IPS-15b (cell line): Measurements from ENCODE around the gene MIB1.

ENCODE experiments used
- H3K27me3 ChIP-seq: one replicate; pipeline ENCODE4 v1.6.1; 2013; ENCODE audit warnings: low read length; ENCODE audit not compliant: control insufficient read depth, insufficient read depth
- H3K36me3 ChIP-seq: one replicate; pipeline ENCODE4 v1.6.1; 2013; ENCODE audit warnings: low read length; ENCODE audit not compliant: control insufficient read depth, insufficient read depth
- H3K4me1 ChIP-seq: one replicate; pipeline ENCODE4 v1.6.1; 2013; ENCODE audit warnings: mild to moderate bottlenecking, low read length; ENCODE audit not compliant: control insufficient read depth, insufficient read depth
- H3K4me3 ChIP-seq: one replicate; pipeline ENCODE4 v1.5.1; 2013; ENCODE audit warnings: low read depth, low read length
- H3K9ac ChIP-seq: one replicate; pipeline ENCODE4 v1.6.1; 2013; ENCODE audit warnings: low read depth, mild to moderate bottlenecking, low read length
- H3K9me3 ChIP-seq: one replicate; pipeline ENCODE4 v1.6.1; 2013; ENCODE audit warnings: mild to moderate bottlenecking, low read length; ENCODE audit not compliant: control insufficient read depth, insufficient read depth

The MIB1 gene

DNA sequence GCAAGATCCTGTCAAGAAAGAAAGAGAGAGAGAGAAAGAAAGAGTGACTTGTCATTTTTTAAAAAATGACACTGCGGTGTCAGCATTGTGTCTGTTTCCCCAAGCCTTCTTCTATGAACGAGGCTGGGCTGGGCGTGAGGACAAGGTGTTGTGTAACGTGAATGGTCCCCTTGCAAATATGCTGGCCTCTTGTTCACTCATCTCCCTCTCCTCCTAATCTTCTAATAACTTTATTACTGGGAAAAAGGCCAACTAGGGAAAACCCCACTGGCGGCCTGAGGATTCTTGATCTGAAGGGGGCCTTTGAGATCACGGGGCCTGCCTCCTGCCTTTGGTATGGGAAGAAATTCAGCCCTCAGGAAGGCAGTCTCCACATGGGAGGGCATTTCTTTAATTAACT, 163.1 kb downstream of the MIB1 start:
- peaks cover 9% of the 10 kb centered on the region for H3K27me3 ChIP-seq

DNA sequence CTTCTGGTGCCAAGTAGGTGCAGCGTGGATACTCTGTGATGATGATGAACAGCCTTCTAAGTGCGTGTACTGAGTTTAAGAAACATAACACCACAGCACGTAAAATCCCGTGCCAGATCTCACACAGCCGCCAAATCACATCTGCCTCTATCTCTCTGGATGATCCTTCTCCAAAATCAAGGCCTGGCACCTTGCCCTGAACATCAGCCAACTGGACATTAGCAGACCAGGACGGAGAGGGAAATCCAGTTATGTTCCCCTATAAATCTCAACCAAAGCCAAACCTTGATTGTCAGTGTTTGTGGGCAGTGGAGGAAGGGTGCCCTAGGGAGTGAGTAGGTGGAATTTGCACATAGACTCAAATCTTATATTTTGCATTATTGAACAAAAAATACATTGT, 164.3 kb downstream of the MIB1 start:
- Histone ChIP-seq H3K36me3 (no peaks in the 10 kb centered on the region), H3K9me3 (no peaks in the 10 kb centered on the region), H3K9ac (no peak overlapping the region), H3K27me3 (peaks cover 18% of the 10 kb centered on the region), H3K4me3 (no peak overlapping the region), H3K4me1 (no peaks in the 10 kb centered on the region)

More for the DNA sequence above, 163.1 kb downstream of the MIB1 start:
- no peak overlapping the region for H3K4me3 ChIP-seq
- no peak overlapping the region for H3K9ac ChIP-seq
- no peaks in the 10 kb centered on the region for H3K36me3 ChIP-seq
- no peaks in the 10 kb centered on the region for H3K9me3 ChIP-seq
- H3K4me1 ChIP-seq: no peaks in the 10 kb centered on the region

DNA sequence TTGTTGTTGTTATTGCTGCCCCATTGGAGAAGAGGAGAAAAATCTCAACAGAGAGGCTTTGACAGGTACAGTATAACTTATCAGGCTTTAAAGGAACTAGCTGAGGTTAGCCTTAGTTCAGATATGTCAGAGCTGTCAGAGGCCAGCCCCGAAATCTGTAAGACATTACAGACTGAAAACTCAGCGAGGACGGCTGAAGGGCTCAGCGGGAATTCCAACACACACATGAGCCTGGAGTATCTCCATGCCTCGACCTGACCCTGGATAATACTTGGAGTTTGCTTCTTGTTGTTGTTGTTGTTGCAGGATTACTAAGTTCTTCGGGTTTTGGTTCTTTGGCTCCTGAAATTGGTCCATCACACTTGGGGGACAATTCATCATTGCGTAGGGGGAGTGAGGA, 166.9 kb downstream of the MIB1 start:
- Histone ChIP-seq H3K4me3 (no peak overlapping the region), H3K4me1 (peaks cover 1% of the 10 kb centered on the region), H3K36me3 (no peaks in the 10 kb centered on the region), H3K27me3 (peaks cover 38% of the 10 kb centered on the region), H3K9ac (no peak overlapping the region), H3K9me3 (no peaks in the 10 kb centered on the region)

DNA sequence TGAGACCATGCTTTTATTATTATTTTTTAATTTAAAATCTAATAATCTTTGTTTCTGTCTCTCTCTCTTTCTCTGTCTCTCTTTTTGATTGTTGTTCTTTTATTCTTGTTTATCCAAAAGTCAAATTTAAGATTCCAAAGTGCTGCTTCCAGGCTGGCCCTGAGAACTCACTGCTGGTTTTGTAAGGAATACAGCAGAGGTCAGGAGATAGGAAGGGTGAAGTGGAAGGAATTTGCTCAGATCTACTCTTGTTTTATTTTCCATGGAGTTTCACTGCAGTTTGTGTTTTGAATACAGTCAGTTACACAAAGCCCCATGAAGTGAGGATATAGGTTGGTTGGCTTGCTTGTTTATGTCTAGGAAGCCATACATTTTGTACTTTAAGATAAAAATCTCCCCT, 168.1 kb downstream of the MIB1 start:
- peaks cover 42% of the 10 kb centered on the region for H3K27me3 ChIP-seq
- no peaks in the 10 kb centered on the region for H3K9me3 ChIP-seq
- H3K36me3 ChIP-seq: no peaks in the 10 kb centered on the region
- H3K4me3 ChIP-seq: no peak overlapping the region
- no peak overlapping the region for H3K9ac ChIP-seq
- peaks cover 5% of the 10 kb centered on the region for H3K4me1 ChIP-seq

DNA sequence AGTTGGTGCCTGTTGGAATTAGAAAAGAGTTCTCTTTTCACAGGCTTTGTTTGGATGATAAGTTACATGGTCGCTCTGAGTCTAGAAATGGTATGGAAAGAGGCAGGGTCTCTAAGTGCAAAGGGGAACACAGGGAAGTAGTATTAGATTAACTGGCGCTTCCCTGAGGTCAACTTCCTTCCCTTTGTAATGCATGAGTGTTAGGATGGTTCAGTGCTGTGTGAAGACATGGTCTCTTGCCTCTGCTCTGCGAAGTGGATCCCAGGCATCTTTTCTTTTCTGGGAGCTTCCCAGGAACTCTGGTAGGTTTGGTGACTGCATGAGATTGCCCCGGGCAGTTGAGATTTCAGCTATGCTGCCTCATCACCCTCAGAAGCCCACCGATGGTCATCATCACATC, 170.3 kb downstream of the MIB1 start:
- Histone ChIP-seq H3K4me1 (peaks cover 5% of the 10 kb centered on the region), H3K9ac (no peak overlapping the region), H3K36me3 (no peaks in the 10 kb centered on the region), H3K27me3 (peaks cover 40% of the 10 kb centered on the region), H3K4me3 (no peak overlapping the region), H3K9me3 (no peaks in the 10 kb centered on the region)

DNA sequence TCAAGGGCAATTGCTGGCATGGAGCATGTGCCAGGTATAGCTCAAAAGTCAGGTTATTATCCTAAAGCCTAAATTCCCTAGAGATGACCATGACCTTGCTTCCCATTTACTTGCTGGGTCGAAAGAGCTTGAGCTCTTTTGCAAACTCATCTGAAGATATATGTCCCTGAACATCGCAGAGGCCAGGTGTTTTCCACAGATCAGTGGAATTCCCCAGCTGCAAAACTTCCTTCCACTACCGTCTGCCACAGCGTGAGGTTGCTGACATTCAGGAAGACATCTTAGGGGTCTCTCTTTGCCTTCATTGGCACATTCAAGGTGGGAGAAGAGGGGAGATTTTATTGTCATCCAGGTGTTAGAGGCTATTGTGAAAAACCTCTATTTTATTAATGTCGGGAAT, 171.0 kb downstream of the MIB1 start:
- no peak overlapping the region for H3K4me3 ChIP-seq
- peaks cover 40% of the 10 kb centered on the region for H3K27me3 ChIP-seq
- H3K9ac ChIP-seq: no peak overlapping the region
- peaks cover 5% of the 10 kb centered on the region for H3K4me1 ChIP-seq
- H3K36me3 ChIP-seq: no peaks in the 10 kb centered on the region
- H3K9me3 ChIP-seq: no peaks in the 10 kb centered on the region

DNA sequence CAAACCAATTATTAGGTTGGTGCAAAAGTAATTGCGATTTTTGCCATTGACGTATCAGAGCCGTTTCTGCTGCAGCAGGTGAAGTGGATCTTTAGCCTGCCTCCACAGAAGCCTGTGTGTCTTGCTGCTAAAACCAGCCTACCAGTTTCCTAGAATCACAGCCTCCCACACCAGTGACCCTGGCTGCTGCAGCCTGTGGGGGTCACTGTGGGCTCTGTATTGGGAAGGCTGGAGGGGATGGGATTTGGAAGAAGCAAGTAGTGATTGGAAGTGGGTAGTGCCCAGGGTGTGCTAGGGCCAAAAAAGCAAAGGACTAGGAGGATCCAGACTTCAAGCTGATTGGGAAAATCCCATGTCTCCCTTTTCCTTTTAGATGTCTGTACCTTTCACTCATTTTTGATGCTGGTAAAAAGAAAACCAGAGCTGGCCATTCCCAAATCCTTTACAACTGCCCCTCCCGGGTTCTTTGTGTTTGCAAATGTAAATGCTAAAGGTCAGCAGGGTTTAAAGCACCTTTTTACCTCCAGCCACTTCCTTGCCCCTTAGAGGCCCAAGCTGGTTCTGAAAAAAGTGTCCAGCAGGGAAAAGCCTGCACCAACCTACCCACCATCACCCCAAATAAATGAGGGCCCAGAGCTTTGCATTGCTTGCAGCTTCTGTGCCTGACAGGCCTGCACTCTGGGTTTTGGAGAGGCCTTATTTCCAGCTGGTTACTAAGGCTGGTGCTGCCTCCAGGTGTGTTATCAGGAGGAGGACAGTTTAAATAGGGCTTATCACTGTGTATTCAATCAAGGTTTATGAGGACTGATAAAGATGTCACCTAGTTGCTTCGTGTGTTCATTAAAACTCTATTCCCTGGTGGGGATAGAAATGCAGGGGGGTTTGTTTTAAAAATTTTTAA, 172.0 kb downstream of the MIB1 start:
- H3K9me3 ChIP-seq: no peaks in the 10 kb centered on the region
- no peak overlapping the region for H3K9ac ChIP-seq
- H3K4me3 ChIP-seq: no peak overlapping the region
- H3K4me1 ChIP-seq: peaks cover 5% of the 10 kb centered on the region
- H3K36me3 ChIP-seq: no peaks in the 10 kb centered on the region
- H3K27me3 ChIP-seq: peaks cover 40% of the 10 kb centered on the region

DNA sequence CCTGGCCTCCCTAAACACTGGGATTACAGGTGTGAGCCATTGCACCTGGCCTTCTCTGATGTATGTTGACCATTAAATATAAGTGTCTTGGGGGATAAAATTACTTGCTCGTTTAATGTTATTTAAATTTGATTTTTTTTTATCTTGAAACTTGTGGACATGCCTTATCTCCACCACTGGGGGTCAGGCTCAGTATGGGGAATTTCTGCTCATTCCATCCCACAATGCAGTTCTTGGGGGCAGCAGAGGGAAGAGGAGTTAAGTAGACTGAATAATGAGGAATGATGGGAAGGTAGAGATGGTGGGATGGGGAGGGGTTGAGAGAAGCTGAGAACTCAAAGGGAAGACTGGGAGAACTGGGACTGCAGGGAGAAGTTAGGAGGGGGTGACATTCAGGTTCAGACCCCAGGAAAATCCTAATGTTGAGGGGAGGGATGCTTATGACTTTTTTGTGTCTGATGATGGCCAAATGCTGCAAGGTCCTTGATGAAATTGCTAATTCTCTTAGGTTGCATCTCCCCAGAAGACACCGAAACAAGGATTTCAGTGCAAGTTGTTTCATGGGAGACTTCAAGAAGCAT, 174.2 kb downstream of the MIB1 start:
- no peak overlapping the region for H3K4me3 ChIP-seq
- H3K9me3 ChIP-seq: no peaks in the 10 kb centered on the region
- H3K9ac ChIP-seq: no peak overlapping the region
- peaks cover 25% of the 10 kb centered on the region for H3K27me3 ChIP-seq
- H3K36me3 ChIP-seq: no peaks in the 10 kb centered on the region
- peaks cover 5% of the 10 kb centered on the region for H3K4me1 ChIP-seq

DNA sequence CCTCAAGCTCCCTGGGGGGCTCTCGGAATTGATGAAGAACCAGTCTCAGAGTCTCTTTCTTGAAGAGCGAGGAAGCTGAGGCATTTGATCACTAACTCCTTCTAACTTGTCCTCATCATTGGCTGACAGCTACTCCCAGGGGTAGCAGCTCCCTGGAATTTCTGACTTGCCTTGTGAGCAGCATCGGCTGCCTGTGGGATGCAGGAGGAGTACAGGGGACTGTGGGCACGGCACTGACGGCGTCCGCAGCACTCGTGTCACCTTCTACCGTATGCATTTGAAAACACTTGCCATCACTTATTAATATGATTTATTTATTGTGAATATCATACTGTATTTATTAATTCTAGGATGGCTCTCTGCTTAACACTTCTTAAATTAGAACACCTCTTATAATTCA, 175.0 kb downstream of the MIB1 start:
- peaks cover 5% of the 10 kb centered on the region for H3K4me1 ChIP-seq
- no peak overlapping the region for H3K9ac ChIP-seq
- peaks cover 18% of the 10 kb centered on the region for H3K27me3 ChIP-seq
- no peaks in the 10 kb centered on the region for H3K36me3 ChIP-seq
- H3K4me3 ChIP-seq: no peak overlapping the region
- H3K9me3 ChIP-seq: no peaks in the 10 kb centered on the region

DNA sequence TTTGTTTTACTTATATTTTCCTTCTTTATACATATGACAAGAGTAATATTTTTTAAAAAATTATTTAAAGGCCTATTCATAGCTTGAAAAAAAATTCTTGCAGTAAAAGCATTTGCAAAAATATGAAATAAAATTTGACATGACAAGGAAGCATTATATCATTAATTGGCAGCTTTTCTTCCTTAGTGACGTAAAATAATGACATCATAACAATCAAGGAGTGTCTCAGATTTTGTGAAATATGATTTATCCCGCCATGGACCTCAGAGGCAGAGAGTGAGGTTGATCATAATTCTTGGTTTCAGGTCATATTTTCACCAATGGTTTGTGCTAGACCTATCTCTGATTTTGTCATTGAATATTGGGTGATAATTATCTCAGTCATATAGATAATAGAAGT, 176.0 kb downstream of the MIB1 start:
- no peak overlapping the region for H3K9ac ChIP-seq
- H3K36me3 ChIP-seq: no peaks in the 10 kb centered on the region
- peaks cover 8% of the 10 kb centered on the region for H3K27me3 ChIP-seq
- H3K4me1 ChIP-seq: peaks cover 5% of the 10 kb centered on the region
- H3K4me3 ChIP-seq: no peak overlapping the region
- H3K9me3 ChIP-seq: no peaks in the 10 kb centered on the region

DNA sequence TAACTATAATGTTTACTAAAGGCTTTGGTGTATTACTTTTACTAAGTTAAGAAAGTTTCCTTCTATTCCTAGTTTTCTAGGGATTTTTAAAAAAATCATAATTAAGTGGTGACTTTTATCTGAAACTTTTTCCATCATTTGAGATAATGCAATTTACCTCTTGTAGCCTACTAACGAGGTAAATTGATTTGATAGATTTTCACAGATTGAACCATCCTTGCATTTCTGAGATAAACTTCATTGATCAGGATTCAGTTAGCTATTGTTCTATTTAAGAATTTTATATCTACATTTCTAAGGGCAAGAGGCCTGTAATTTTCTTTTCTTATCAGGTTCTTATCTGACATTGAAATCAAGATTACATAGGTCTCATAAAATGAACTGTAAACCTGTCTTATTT, 178.1 kb downstream of the MIB1 start:
- Histone ChIP-seq H3K9ac (no peak overlapping the region), H3K9me3 (no peaks in the 10 kb centered on the region), H3K4me1 (no peaks in the 10 kb centered on the region)

More for the DNA sequence above, 178.1 kb downstream of the MIB1 start:
- Histone ChIP-seq H3K27me3 (no peaks in the 10 kb centered on the region), H3K36me3 (no peaks in the 10 kb centered on the region), H3K4me3 (no peak overlapping the region)
